IMR-90 (cell line): Measurements from ENCODE around the gene ZNF771. TPM values are rescaled to one million over a fixed set of nuclear protein-coding genes. Genes with fewer than 3 reads are reported as not detected.

Source experiments
- ATAC-seq: fragments of 200-7000 bp; cut with Tn5 transposase; 2 replicates; pipeline ENCODE4 v1.9.1; 2020; ENCODE audit warnings: low read depth, mild to moderate bottlenecking, moderate library complexity
- BruUV-seq: library from RNA; stranded (reverse); fragments of 400-500 nt; replicated peaks from 2 replicates; lab custom pipeline; 2021; lab: Mats Ljungman, UMichigan
- CTCF ChIA-PET: fragments of 300-600 bp; formaldehyde crosslinking; extraction: SDS; loops from one replicate; lab custom pipeline; 2021; ENCODE audit warnings: antibody characterized with exemption; lab: Yijun Ruan, JAX
- POLR2A ChIA-PET: fragments of 300-600 bp; sonication (Branson Sonifier 250); formaldehyde crosslinking; loops from one replicate; lab custom pipeline; 2022; ENCODE audit warnings: antibody characterized with exemption; ENCODE audit not compliant: unreplicated experiment; lab: Charles Lee
- DNase-seq: peaks from one replicate; pipeline ENCODE4 v3.0.0; 2013
- H2AFZ ChIP-seq: replicated peaks from 2 replicates; pipeline ENCODE3; 2013; ENCODE audit warnings: low read length, mild to moderate bottlenecking; ENCODE audit not compliant: poor library complexity
- H2AK5ac ChIP-seq: 2 replicates; pipeline ENCODE4 v1.6.1; 2013; ENCODE audit warnings: low read depth, low read length, inconsistent platforms
- H2AK9ac ChIP-seq: replicated peaks from 2 replicates; pipeline ENCODE3; 2013; ENCODE audit warnings: mild to moderate bottlenecking, low read depth, low read length, moderate library complexity; ENCODE audit not compliant: poor library complexity
- H2BK120ac ChIP-seq: 2 replicates; pipeline ENCODE4 v1.6.1; 2013; ENCODE audit warnings: low read depth, low read length, inconsistent platforms
- H2BK15ac ChIP-seq: 3 replicates; pipeline ENCODE4 v1.6.1; 2013; ENCODE audit warnings: low read depth, low read length, inconsistent platforms
- H2BK20ac ChIP-seq: 2 replicates; pipeline ENCODE4 v1.6.1; 2013; ENCODE audit warnings: low read depth, mild to moderate bottlenecking, inconsistent platforms, low read length, moderate library complexity
- H2BK5ac ChIP-seq: 2 replicates; pipeline ENCODE4 v1.6.1; 2013; ENCODE audit warnings: mild to moderate bottlenecking, low read depth, low read length, inconsistent platforms; ENCODE audit not compliant: poor library complexity, severe bottlenecking
- H3K14ac ChIP-seq: replicated peaks from 2 replicates; pipeline ENCODE4 v1.6.1; 2013; ENCODE audit warnings: low read depth, low read length, inconsistent platforms
- H3K18ac ChIP-seq: 2 replicates; pipeline ENCODE4 v1.6.1; 2013; ENCODE audit warnings: low read depth, low read length, control low read depth
- H3K23ac ChIP-seq: 2 replicates; pipeline ENCODE4 v1.6.1; 2013; ENCODE audit warnings: low read depth, low read length, inconsistent platforms
- H3K27ac ChIP-seq: 2 replicates; pipeline ENCODE4 v1.5.1; 2013; ENCODE audit warnings: mild to moderate bottlenecking, control low read depth, low read length; ENCODE audit not compliant: insufficient read depth
- H3K27me3 ChIP-seq: 2 replicates; pipeline ENCODE4 v1.6.1; 2013; ENCODE audit warnings: low read length; ENCODE audit not compliant: control insufficient read depth, insufficient read depth
- H3K36me3 ChIP-seq: 2 replicates; pipeline ENCODE4 v1.6.1; 2013; ENCODE audit warnings: low read length, mixed read lengths; ENCODE audit not compliant: control insufficient read depth, insufficient read depth
- H3K4ac ChIP-seq: 2 replicates; pipeline ENCODE4 v1.6.1; 2013; ENCODE audit warnings: low read depth, low read length, inconsistent platforms
- H3K4me1 ChIP-seq: 2 replicates; pipeline ENCODE4 v1.6.1; 2013; ENCODE audit warnings: low read length, mixed read lengths; ENCODE audit not compliant: control insufficient read depth, insufficient read depth
- H3K4me2 ChIP-seq: 2 replicates; pipeline ENCODE4 v1.6.1; 2013; ENCODE audit warnings: low read depth, mild to moderate bottlenecking, control low read depth, low read length, moderate library complexity
- H3K4me3 ChIP-seq: 2 replicates; pipeline ENCODE4 v1.5.1; 2013; ENCODE audit warnings: low read depth, mild to moderate bottlenecking, control low read depth, low read length, moderate library complexity; ENCODE audit not compliant: insufficient read depth
- H3K56ac ChIP-seq: 2 replicates; pipeline ENCODE4 v1.6.1; 2013; ENCODE audit warnings: low read length, inconsistent platforms; ENCODE audit not compliant: insufficient read depth; ENCODE audit errors: extremely low read depth
- H3K79me1 ChIP-seq, 2 experiments: 2 replicates each; pipeline ENCODE4 v1.6.1; 2013; ENCODE audit warnings: low read length in 2 of 2, inconsistent platforms in 1 of 2, low read depth in 1 of 2
- H3K9ac ChIP-seq: 2 replicates; pipeline ENCODE4 v1.6.1; 2013; ENCODE audit warnings: low read depth, low read length, control low read depth
- H3K9me1 ChIP-seq: 2 replicates; pipeline ENCODE4 v1.6.1; 2013; ENCODE audit warnings: low read length, inconsistent platforms; ENCODE audit not compliant: insufficient read depth
- H3K9me3 ChIP-seq: 2 replicates; pipeline ENCODE4 v1.6.1; 2013; ENCODE audit warnings: low read length; ENCODE audit not compliant: control insufficient read depth, insufficient read depth
- H4K20me1 ChIP-seq: 2 replicates; pipeline ENCODE4 v1.6.1; 2013; ENCODE audit warnings: low read length, inconsistent platforms; ENCODE audit not compliant: insufficient read depth
- H4K5ac ChIP-seq: 2 replicates; pipeline ENCODE4 v1.6.1; 2013; ENCODE audit warnings: mild to moderate bottlenecking, low read depth, low read length, control low read depth
- H4K8ac ChIP-seq, 2 experiments: 2 replicates each; pipeline ENCODE4 v1.6.1; 2013; ENCODE audit warnings: low read depth in 2 of 2, low read length in 2 of 2, control low read depth in 1 of 2, inconsistent platforms in 1 of 2
- H4K91ac ChIP-seq: 2 replicates; pipeline ENCODE4 v1.6.1; 2013; ENCODE audit warnings: low read depth, low read length, inconsistent platforms; ENCODE audit not compliant: insufficient read depth
- BHLHE40 ChIP-seq: fragments of 150-350 bp; IDR thresholded peaks from 2 replicates; pipeline ENCODE4 v1.6.1; 2016; ENCODE audit warnings: mild to moderate bottlenecking, low read depth, low read length
- CEBPB ChIP-seq: IDR thresholded peaks from 2 replicates; pipeline ENCODE4 v1.6.1; 2012; ENCODE audit warnings: low read depth, low read length, improper control_type of control experiment
- FOS ChIP-seq: fragments of 150-350 bp; IDR thresholded peaks from 2 replicates; pipeline ENCODE4 v1.6.1; 2016; ENCODE audit warnings: low read depth, low read length
- MAFK ChIP-seq: IDR thresholded peaks from 2 replicates; pipeline ENCODE4 v1.6.1; 2012; ENCODE audit warnings: low read depth, low read length, improper control_type of control experiment
- MAZ ChIP-seq: IDR thresholded peaks from 2 replicates; pipeline ENCODE4 v1.6.1; 2012; ENCODE audit warnings: low read depth, mild to moderate bottlenecking, low read length, improper control_type of control experiment, moderate library complexity, borderline replicate concordance
- MXI1 ChIP-seq: IDR thresholded peaks from 2 replicates; pipeline ENCODE4 v1.6.1; 2012; ENCODE audit warnings: low read depth, mild to moderate bottlenecking, low read length, moderate library complexity, borderline replicate concordance
- NFE2L2 ChIP-seq: fragments of 150-350 bp; IDR thresholded peaks from 2 replicates; pipeline ENCODE4 v1.6.1; 2016; ENCODE audit warnings: low read depth, mild to moderate bottlenecking, low read length
- RAD21 ChIP-seq: IDR thresholded peaks from 2 replicates; pipeline ENCODE4 v1.6.1; 2012; ENCODE audit warnings: low read length, improper control_type of control experiment
- RCOR1 ChIP-seq: IDR thresholded peaks from 2 replicates; pipeline ENCODE4 v1.6.1; 2012; ENCODE audit warnings: mild to moderate bottlenecking, low read length, improper control_type of control experiment; ENCODE audit not compliant: insufficient replicate concordance
- SMC3 ChIP-seq: fragments of 150-350 bp; IDR thresholded peaks from 2 replicates; pipeline ENCODE4 v1.6.1; 2016; ENCODE audit warnings: low read depth, mild to moderate bottlenecking, antibody characterized with exemption, low read length, moderate library complexity
- USF2 ChIP-seq: fragments of 150-350 bp; IDR thresholded peaks from 2 replicates; pipeline ENCODE4 v1.6.1; 2017; ENCODE audit warnings: mild to moderate bottlenecking, antibody characterized with exemption, low read length, low read depth
- WGBS, 2 experiments: methylation state at CpG; one replicate each; pipeline versions ENCODE4 v1.1.5 to v1.1.7; 2013; ENCODE audit warnings: missing lambda C conversion rate in 2 of 2; ENCODE audit not compliant: insufficient read length in 1 of 2; ENCODE audit errors: extremely low coverage in 2 of 2; 5-methylcytosine and 5-hydroxymethylcytosine counted together
- dilution Hi-C: fragments of 300-500 bp; cut with HindIII; formaldehyde crosslinking; loops from one replicate; pipeline ENCODE4 v1.14.3; 2018; ENCODE audit warnings: low sequenced_read_pairs; ENCODE audit not compliant: unreplicated experiment
- in situ Hi-C: fragments of 300-500 bp; cut with MboI; formaldehyde crosslinking; loops from 3 replicates; pipeline ENCODE4 v1.14.3; 2019; ENCODE audit warnings: low sequenced_read_pairs, inconsistent platforms, mixed read lengths
- intact Hi-C: fragments of 100-400 bp; cut with micrococcal nuclease; formaldehyde crosslinking; loops from 2 replicates; pipeline ENCODE4 v1.10.0; 2022
- polyA plus RNA-seq, 3 experiments: library from polyadenylated mRNA; depleted of rRNA; stranded (reverse); fragments of >200 nt; gene quantifications; 2 replicates each; pipeline ENCODE4 v1.2.3, GENCODE V29; 2012; ENCODE audit warnings: low replicate concordance in 1 of 3
- total RNA-seq: library from RNA; depleted of rRNA; stranded (reverse); fragments of >200 nt; gene quantifications from 2 replicates; pipeline ENCODE4 v1.2.3, GENCODE V29; 2012

ZNF771 gene
- total and polyA plus RNA-seq, 2 of the 4 experiments (the other 2 are of a cell fraction) = 5.2 to 10.9 TPM

GRCh38 chr16:30447512-30448226 is 40.3 kb downstream of the ZNF771 start:
- BruUV-seq = no TSS peak
- H3K79me1 ChIP-seq = peaks cover 13 to 22% of the 10 kb centered on the region in 2 experiments
- H3K56ac ChIP-seq = no peak overlapping the region
- ChIA-PET POLR2A (no interaction called here), CTCF (no interaction called here)
- H3K36me3 ChIP-seq = peaks cover 9% of the 10 kb centered on the region
- H2AK9ac ChIP-seq = no peak overlapping the region
- H4K8ac ChIP-seq = no peak overlapping the region
- no CpG with 5 or more reads among the region's 12 CpGs for WGBS, 2 experiments
- no peak overlapping the region for H3K4me3 ChIP-seq
- no peak overlapping the region for H2AK5ac ChIP-seq
- no peak overlapping the region for H2BK20ac ChIP-seq
- H3K27me3 ChIP-seq = no peaks in the 10 kb centered on the region; the same call in 1 of the 2 replicates
- no peak overlapping the region for H3K27ac ChIP-seq
- H3K14ac ChIP-seq = no peak overlapping the region
- dilution Hi-C loops (no loop called here), intact Hi-C loops (loop anchor here (2.0 kb wide), 1 partner anchor 79 kb away; the partner anchor contains the start of gene ZNF768), in situ Hi-C loops (loop anchor here (5.0 kb wide), 2 partner anchors 150 to 185 kb away; no protein-coding TSS in a partner anchor)
- H4K5ac ChIP-seq = no peak overlapping the region
- H3K4me2 ChIP-seq = no peak overlapping the region
- no peak overlapping the region for H3K4ac ChIP-seq
- DNase-seq (no peak), ATAC-seq (no peak)
- no peak overlapping the region for H2BK5ac ChIP-seq
- H3K18ac ChIP-seq = no peak overlapping the region
- H3K9me1 ChIP-seq = peaks cover 7% of the 10 kb centered on the region
- H3K23ac ChIP-seq = no peak overlapping the region
- H2BK120ac ChIP-seq = no peak overlapping the region
- peaks cover 5% of the 10 kb centered on the region for H3K4me1 ChIP-seq
- TF ChIP-seq MAFK = no peak
- no peak for TF ChIP-seq NFE2L2
- TF ChIP-seq USF2 = no peak
- TF ChIP-seq CEBPB = no peak
- TF ChIP-seq RCOR1 = no peak
- TF ChIP-seq MAZ = no peak
- no peak for TF ChIP-seq MXI1
- no peak for TF ChIP-seq RAD21
- no peak for TF ChIP-seq FOS
- TF ChIP-seq SMC3 = no peak
- TF ChIP-seq BHLHE40 = no peak
- H4K91ac ChIP-seq = no peak overlapping the region
- H4K20me1 ChIP-seq = 0 out of 2 replicates have a peak, but pooled peaks cover 4% of the 10 kb centered on the region
- no peak overlapping the region for H3K9ac ChIP-seq
- 0 out of 2 replicates have a peak, but pooled peaks cover 5% of the 10 kb centered on the region for H3K9me3 ChIP-seq
- H2BK15ac ChIP-seq = no peak overlapping the region
- no peak overlapping the region for H2AFZ ChIP-seq
